ENCODE data around the gene MPP3.

- no peak for TF ChIP-seq CTCF (IDR thresholded peaks at IDR 0.05; ENCODE audit: insufficient read depth, low read length, poor library complexity, severe bottlenecking)
- no peak for TF ChIP-seq EZH2phosphoT487 (conservative IDR thresholded peaks at IDR 0.05; ENCODE audit: low read length)
Observed at GRCh38 chr17:43774304-43775250, 58.4 kb downstream of the MPP3 start.

All from SU-DHL-6 (cell line).